GM21786 (cell line): ENCODE measurements around the gene PSMB10.

ENCODE experiments used
- ATAC-seq: cut with Tn5 transposase; IDR thresholded peaks from one replicate; pipeline ENCODE4 v1.9.1; 2021; ENCODE audit not compliant: unreplicated experiment

The PSMB10 gene

GRCh38 chr16:67963662-67964321 is 27.1 kb upstream of the PSMB10 start:
- no peak for ATAC-seq

- no peak for ATAC-seq
Observed at GRCh38 chr16:67963292-67963661, 26.6 kb upstream of the PSMB10 start.

GRCh38 chr16:67962135-67962534 is 25.5 kb upstream of the PSMB10 start:
- no peak for ATAC-seq

- ATAC-seq: no peak
Observed at GRCh38 chr16:67961551-67961957, 24.9 kb upstream of the PSMB10 start.

GRCh38 chr16:67959536-67960329 is 23.1 kb upstream of the PSMB10 start:
- ATAC-seq: no peak

- no peak for ATAC-seq
Observed at GRCh38 chr16:67957622-67958021, 21.0 kb upstream of the PSMB10 start.

GRCh38 chr16:67954421-67955196 is 18.0 kb upstream of the PSMB10 start:
- ATAC-seq: no peak

GRCh38 chr16:67953641-67954375 is 17.2 kb upstream of the PSMB10 start:
- no peak for ATAC-seq

GRCh38 chr16:67951485-67951884 is 14.8 kb upstream of the PSMB10 start:
- ATAC-seq: no peak

GRCh38 chr16:67950335-67950843 is 13.7 kb upstream of the PSMB10 start:
- no peak for ATAC-seq

GRCh38 chr16:67949645-67950044 is 13.0 kb upstream of the PSMB10 start:
- ATAC-seq: no peak

GRCh38 chr16:67948015-67948414 is 11.4 kb upstream of the PSMB10 start:
- ATAC-seq: no peak

GRCh38 chr16:67946966-67947558 is 10.4 kb upstream of the PSMB10 start:
- ATAC-seq: no peak

GRCh38 chr16:67946128-67946569 is 9.5 kb upstream of the PSMB10 start:
- ATAC-seq: no peak

GRCh38 chr16:67945392-67945933 is 8.8 kb upstream of the PSMB10 start:
- no peak for ATAC-seq

GRCh38 chr16:67944690-67945391 is 8.2 kb upstream of the PSMB10 start:
- no peak for ATAC-seq

- ATAC-seq: no peak
Observed at GRCh38 chr16:67943619-67944504, 7.2 kb upstream of the PSMB10 start, which contains the start of gene LCAT. LCAT (minus strand) TSS chr16:67944120; CDS start chr16:67944101, 19 bp downstream.

GRCh38 chr16:67943256-67943618 is 6.6 kb upstream of the PSMB10 start:
- ATAC-seq: no peak
